Adrenal gland (tissue), 12 donors: Measurements from ENCODE around the gene WBP1L. TPM values are rescaled to one million over a fixed set of nuclear protein-coding genes. Genes with fewer than 3 reads are reported as not detected.

ENCODE experiments used
- DNase-seq, 7 donors: peaks; one replicate each; pipeline ENCODE4 v3.0.0-alpha.2; 2019 to 2020
- H3K27ac ChIP-seq, 5 donors: fragments of 200-600 bp; sonication (generic) in 4 of 5; 1 replicate in 3 of 5; 2 replicates in 2 of 5; pipeline versions ENCODE4 v1.5.1 to v1.8.0; 2016 to 2020; ENCODE audit warnings: mild to moderate bottlenecking in 1 of 5
- H3K27me3 ChIP-seq: fragments of 200-600 bp; 2 replicates; pipeline ENCODE4 v1.8.0; 2021
- H3K36me3 ChIP-seq, 2 donors: fragments of 200-600 bp; replicated peaks in 1 of 2; 1 replicate in 1 of 2; 2 replicates in 1 of 2; pipeline versions ENCODE4 v1.5.1 to v1.8.0; 2018 to 2022
- H3K4me1 ChIP-seq, 2 donors: fragments of 200-600 bp; replicated peaks in 1 of 2; 1 replicate in 1 of 2; 2 replicates in 1 of 2; pipeline versions ENCODE4 v1.5.1 to v1.8.0; 2018 to 2021
- H3K4me3 ChIP-seq, 4 donors: fragments of 200-600 bp; sonication (generic) in 3 of 4; one replicate each; pipeline ENCODE4 v1.5.1; 2016 to 2018
- H3K9me3 ChIP-seq, 3 donors: fragments of 200-600 bp; sonication (generic) in 1 of 3; replicated peaks in 1 of 3; 1 replicate in 2 of 3; 2 replicates in 1 of 3; pipeline versions ENCODE4 v1.5.1 to v1.8.0; 2016 to 2021
- POLR2A ChIP-seq, 2 donors: fragments of 450-650 bp; IDR thresholded peaks; one replicate each; pipeline ENCODE4 v1.6.1; 2017; ENCODE audit warnings: antibody characterized with exemption in 2 of 2, mild to moderate bottlenecking in 2 of 2, moderate library complexity in 1 of 2
- whole genome bisulfite sequencing, 4 donors: extraction: QIAGEN DNeasy Blood & Tissue Kit in 2 of 4; methylation state at CpG; one replicate each; pipeline versions ENCODE4 v1.1.5 to v1.1.7; 2013 to 2017; 5-methylcytosine and 5-hydroxymethylcytosine counted together
- intact Hi-C, 2 donors: fragments of 100-400 bp; cut with DNase I; formaldehyde crosslinking; loops; one replicate each; pipeline versions ENCODE4 v1.14.1 to v1.15.0; 2022 to 2023
- polyA plus RNA-seq, 3 donors: library from polyadenylated mRNA; stranded (reverse); fragments of 200-250 nt in 2 of 3; fragments of 350-450 nt in 1 of 3; fragmentation: Illumina TruSeq in 1 of 3; extraction: RNeasy Lipid Tissue Mini Kit (QIAGEN cat#74804) in 1 of 3; gene quantifications; one replicate each; pipeline ENCODE4 v1.2.3, GENCODE V29; 2013 to 2014
- total RNA-seq, 9 donors: library from RNA; depleted of rRNA in 4 of 9; stranded (reverse); fragments of >200 nt in 4 of 9; fragments of 120-200 nt in 1 of 9; fragmentation: NEBNext Ultra II Directional in 1 of 9; extraction: Animal tissue kit (Norgen Biotek cat#: 25700) in 1 of 9; gene quantifications; one replicate each; pipeline versions ENCODE4 v1.1.0 to v1.2.4, GENCODE V29; 2013 to 2023
- TF ChIP-seq, protein P1 (sequence below), 6 experiments: fragments of 450-650 bp in 4 of 6; fragments of 200-600 bp in 2 of 6; sonication (generic) in 1 of 6; IDR thresholded peaks; 1 replicate in 5 of 6; 2 replicates in 1 of 6; pipeline versions ENCODE4 v1.5.1 to v1.8.0; 2016 to 2021; ENCODE audit warnings: antibody characterized with exemption in 6 of 6, mild to moderate bottlenecking in 2 of 6, moderate library complexity in 1 of 6
- donor health status: healthy with polysubstance abuse.
- donor health status: Bipolar disorder and iron deficiency.
- donor health status: DM: yes; HTN: yes; CAD: no.
- donor health status: DM: no; HTN: no; CAD: no.
- donor health status: DM: no; HTN: no; CAD: no.
- donor health status: DM: yes; HTN: yes; CAD: no.

WBP1L gene
- total and polyA plus RNA-seq, 12 donors = 38.5 to 231 (median 107) TPM

DNA sequence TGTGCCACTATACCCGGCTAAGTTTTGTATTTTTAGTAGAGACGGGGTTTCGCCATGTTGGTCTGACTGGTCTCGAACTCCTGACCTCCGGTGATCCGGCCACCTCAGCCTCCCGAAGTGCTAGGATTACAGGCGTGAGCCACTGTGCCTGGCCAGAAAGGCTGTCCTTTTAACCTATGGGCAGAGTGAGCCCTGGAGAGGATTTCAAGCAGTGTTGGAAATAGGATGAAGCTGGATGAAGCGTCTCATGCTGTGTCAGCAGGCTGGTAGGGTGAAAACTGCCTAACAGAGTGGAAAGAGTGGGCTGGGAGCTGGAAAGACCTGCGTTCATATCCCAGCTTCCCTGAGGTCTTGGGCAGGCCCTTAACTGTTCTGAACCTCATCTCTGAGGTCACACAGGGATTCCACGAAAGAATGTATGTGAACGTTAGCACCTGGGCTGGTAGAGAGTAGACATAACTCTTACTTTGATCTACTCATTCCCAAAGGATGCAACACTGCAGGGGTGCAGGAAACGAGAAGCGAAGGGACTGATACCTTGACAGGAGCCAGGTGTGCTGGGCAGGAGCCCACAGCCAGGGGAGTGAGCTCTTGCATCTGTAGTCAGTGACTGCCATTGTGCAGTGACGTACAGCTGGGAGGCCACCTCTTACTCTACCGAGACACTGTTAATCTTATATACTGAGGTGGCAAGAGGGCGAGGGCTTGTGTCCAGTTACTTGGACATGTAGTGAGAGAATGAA is 34.1 kb downstream of the WBP1L start:
- Histone ChIP-seq H3K4me3 (no peak overlapping the region), H3K4me1 (peaks cover 91 to 100% of the 10 kb centered on the region in 2 donors), H3K9me3 (no peaks in the 10 kb centered on the region), H3K27me3 (no peaks in the 10 kb centered on the region), H3K36me3 (no peaks in the 10 kb centered on the region), H3K27ac (peak overlapping the region; percentile 89 to 96 (median 93))
- WGBS, 4 donors = 69 to 85% (median 79%) methylated on average over 13 to 17 of the region's 17 CpGs
- DNase-seq = no peak
- no peak for TF ChIP-seq POLR2A (IDR thresholded peaks at IDR 0.05)
- TF ChIP-seq, protein P1, sequence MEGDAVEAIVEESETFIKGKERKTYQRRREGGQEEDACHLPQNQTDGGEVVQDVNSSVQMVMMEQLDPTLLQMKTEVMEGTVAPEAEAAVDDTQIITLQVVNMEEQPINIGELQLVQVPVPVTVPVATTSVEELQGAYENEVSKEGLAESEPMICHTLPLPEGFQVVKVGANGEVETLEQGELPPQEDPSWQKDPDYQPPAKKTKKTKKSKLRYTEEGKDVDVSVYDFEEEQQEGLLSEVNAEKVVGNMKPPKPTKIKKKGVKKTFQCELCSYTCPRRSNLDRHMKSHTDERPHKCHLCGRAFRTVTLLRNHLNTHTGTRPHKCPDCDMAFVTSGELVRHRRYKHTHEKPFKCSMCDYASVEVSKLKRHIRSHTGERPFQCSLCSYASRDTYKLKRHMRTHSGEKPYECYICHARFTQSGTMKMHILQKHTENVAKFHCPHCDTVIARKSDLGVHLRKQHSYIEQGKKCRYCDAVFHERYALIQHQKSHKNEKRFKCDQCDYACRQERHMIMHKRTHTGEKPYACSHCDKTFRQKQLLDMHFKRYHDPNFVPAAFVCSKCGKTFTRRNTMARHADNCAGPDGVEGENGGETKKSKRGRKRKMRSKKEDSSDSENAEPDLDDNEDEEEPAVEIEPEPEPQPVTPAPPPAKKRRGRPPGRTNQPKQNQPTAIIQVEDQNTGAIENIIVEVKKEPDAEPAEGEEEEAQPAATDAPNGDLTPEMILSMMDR (IDR thresholded peaks at IDR 0.05) = no peak
- intact Hi-C loops = no loop called here

DNA sequence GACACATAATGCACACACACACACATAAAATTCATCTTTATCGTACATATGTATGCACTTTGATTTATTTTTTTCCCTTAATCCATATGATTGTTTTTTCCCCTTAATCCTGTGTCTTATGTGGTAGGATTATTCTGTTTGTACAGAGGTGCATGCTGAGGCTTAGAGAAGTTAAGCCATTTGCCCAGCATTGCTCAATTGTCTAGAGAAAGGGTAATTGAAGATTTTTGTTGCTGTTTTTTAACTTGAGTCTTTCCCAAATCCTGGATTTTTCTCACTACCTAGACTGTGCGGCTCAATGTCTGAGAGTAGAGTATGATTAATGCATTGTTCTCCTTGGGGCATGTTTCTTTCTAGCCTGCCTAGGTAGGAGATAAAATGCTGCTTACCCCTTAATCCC is 35.0 kb downstream of the WBP1L start:
- Histone ChIP-seq H3K9me3 (no peaks in the 10 kb centered on the region), H3K27ac (peak overlapping the region in 4 of 5 donors; percentile 53 to 96 (median 93)), H3K4me1 (peaks cover 94 to 100% of the 10 kb centered on the region in 2 donors), H3K36me3 (no peaks in the 10 kb centered on the region), H3K4me3 (no peak overlapping the region), H3K27me3 (no peaks in the 10 kb centered on the region)
- WGBS, 4 donors = 61 to 75% (median 67%) methylated on average over 2 of the region's 2 CpGs
- intact Hi-C loops = no loop called here
- TF ChIP-seq POLR2A (IDR thresholded peaks at IDR 0.05) = no peak
- TF ChIP-seq, protein P1 (IDR thresholded peaks at IDR 0.05) = no peak
- DNase-seq = no peak

DNA sequence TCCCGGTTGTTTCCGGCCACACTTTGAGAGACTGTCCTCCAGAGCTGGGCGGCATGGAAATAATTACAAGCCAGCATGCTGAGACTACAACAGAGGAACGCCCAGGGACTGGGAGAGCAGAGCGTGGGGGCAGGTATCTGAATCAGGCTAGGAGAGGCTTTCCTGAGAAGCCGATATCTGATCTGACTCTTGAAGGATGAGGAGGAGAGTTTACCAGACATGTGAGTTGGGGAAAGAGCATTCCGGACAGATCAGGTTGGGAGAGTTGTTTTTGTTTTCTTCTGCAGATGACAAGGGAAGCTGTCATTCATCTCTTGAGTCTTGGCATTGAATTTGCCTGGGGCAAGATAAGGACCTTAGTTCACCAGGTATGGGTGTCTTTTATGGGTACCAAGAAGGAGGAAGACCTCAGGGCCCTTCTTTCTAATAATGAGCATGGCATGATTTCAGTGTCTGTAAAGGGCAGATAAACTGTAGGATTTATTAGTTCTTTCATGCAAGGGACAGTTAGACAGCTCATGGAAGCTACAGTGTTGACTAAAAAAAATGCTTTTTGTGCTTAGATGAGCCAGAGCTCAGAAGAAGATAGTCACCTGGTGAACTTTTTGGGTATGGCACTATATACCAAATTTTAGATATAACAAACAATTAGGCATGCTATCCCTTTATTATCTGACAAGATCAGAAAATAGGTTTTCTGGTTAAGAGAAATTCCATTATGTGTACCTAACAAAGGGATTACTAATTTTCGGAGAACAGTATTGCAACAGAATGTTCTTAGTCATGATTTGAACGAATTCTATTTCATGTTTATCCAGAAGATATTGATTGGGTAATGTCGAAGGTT is 36.2 kb downstream of the WBP1L start:
- Histone ChIP-seq H3K36me3 (no peaks in the 10 kb centered on the region), H3K4me3 (no peak overlapping the region), H3K27me3 (no peaks in the 10 kb centered on the region), H3K9me3 (no peaks in the 10 kb centered on the region), H3K4me1 (peaks cover 87 to 93% of the 10 kb centered on the region in 2 donors), H3K27ac (peak overlapping the region; percentile 25 to 96 (median 79))
- TF ChIP-seq, protein P1 (IDR thresholded peaks at IDR 0.05) = no peak
- TF ChIP-seq POLR2A (IDR thresholded peaks at IDR 0.05) = no peak
- WGBS, 4 donors = 62 to 69% (median 66%) methylated on average over 10 of the region's 10 CpGs
- intact Hi-C loops = no loop called here
- peak in 1 of 7 donors; percentile 68 for DNase-seq

DNA sequence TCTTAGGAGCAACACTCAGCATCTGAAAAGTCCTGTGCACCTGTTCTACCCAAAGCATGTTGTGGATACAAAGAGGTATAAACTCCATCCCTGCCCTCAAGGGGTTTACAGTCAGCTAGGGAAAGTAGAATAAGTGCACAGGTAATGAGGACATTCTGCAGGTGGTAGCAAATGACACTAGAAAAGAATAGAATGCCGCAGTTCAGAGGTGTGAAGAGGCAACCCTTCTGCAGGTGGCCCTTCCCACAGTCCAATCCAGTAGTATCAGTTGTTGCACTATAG is 36.7 kb downstream of the WBP1L start:
- WGBS, 4 donors = 94 to 100% (median 98%) methylated on average over 1 of the region's 1 CpG
- TF ChIP-seq, protein P1 (IDR thresholded peaks at IDR 0.05) = no peak
- TF ChIP-seq POLR2A (IDR thresholded peaks at IDR 0.05) = peak in 1 of 2 donors; percentile 15
- H3K27ac ChIP-seq = peak overlapping the region; percentile 56 to 96 (median 79)
- H3K9me3 ChIP-seq = no peaks in the 10 kb centered on the region
- intact Hi-C loops = no loop called here
- no peak overlapping the region for H3K4me3 ChIP-seq
- H3K27me3 ChIP-seq = no peaks in the 10 kb centered on the region
- no peak for DNase-seq
- peaks cover 87 to 92% of the 10 kb centered on the region in 2 donors for H3K4me1 ChIP-seq
- no peaks in the 10 kb centered on the region for H3K36me3 ChIP-seq
